Calu3 (cell line): ENCODE results near the gene ZYX. TPM values are rescaled to one million over a fixed set of nuclear protein-coding genes. Genes with fewer than 3 reads are reported as not detected.

Experiments used
- BruUV-seq: library from RNA; stranded (reverse); fragments of 400-500 nt; replicated peaks from 2 replicates; lab custom pipeline; 2021; lab: Mats Ljungman, UMichigan
- CTCF ChIA-PET: fragments of 300-600 bp; sonication (Branson Sonifier 250); formaldehyde crosslinking; loops from one replicate; lab custom pipeline; 2022; ENCODE audit warnings: antibody characterized with exemption; lab: Charles Lee
- DNase-seq: peaks from one replicate; pipeline ENCODE4 v3.0.0; 2022
- H3K27ac Mint-ChIP-seq: one replicate; pipeline ENCODE4 v1.8.0; 2022; ENCODE audit warnings: mixed read lengths; ENCODE audit not compliant: unreplicated experiment
- H3K27me3 Mint-ChIP-seq: one replicate; pipeline ENCODE4 v1.8.0; 2022; ENCODE audit warnings: mixed read lengths; ENCODE audit not compliant: unreplicated experiment
- H3K36me3 Mint-ChIP-seq: one replicate; pipeline ENCODE4 v1.8.0; 2022; ENCODE audit warnings: mild to moderate bottlenecking, moderate library complexity, mixed read lengths; ENCODE audit not compliant: insufficient read depth, unreplicated experiment
- H3K4me1 Mint-ChIP-seq: one replicate; pipeline ENCODE4 v1.8.0; 2022; ENCODE audit warnings: mild to moderate bottlenecking, low read depth, mixed read lengths; ENCODE audit not compliant: unreplicated experiment
- H3K4me3 Mint-ChIP-seq: one replicate; pipeline ENCODE4 v1.8.0; 2022; ENCODE audit warnings: mild to moderate bottlenecking, low read depth, moderate library complexity, mixed read lengths; ENCODE audit not compliant: unreplicated experiment
- H3K9me3 Mint-ChIP-seq: one replicate; pipeline ENCODE4 v1.8.0; 2022; ENCODE audit warnings: low read depth, mixed read lengths; ENCODE audit not compliant: unreplicated experiment
- CTCF ChIP-seq: fragments of 200-600 bp; IDR thresholded peaks from one replicate; pipeline ENCODE4 v1.8.0; 2022; ENCODE audit warnings: antibody characterized with exemption; ENCODE audit not compliant: unreplicated experiment
- intact Hi-C: fragments of 100-400 bp; cut with micrococcal nuclease; formaldehyde crosslinking; loops from one replicate; pipeline ENCODE4 v1.10.0; 2022; ENCODE audit not compliant: unreplicated experiment
- total RNA-seq: library from RNA; stranded (reverse); gene quantifications from 2 replicates; pipeline ENCODE4 v1.2.3, GENCODE V29; 2022

The ZYX gene
- total RNA-seq, 1 experiment from 2014 or later, result 114 TPM

GRCh38 chr7:143354965-143355364 lies 26.2 kb upstream of the ZYX start:
- Mint-ChIP-seq H3K27ac (no peak overlapping the region), H3K9me3 (no peaks in the 10 kb centered on the region), H3K27me3 (peaks cover 71% of the 10 kb centered on the region), H3K4me3 (no peak overlapping the region), H3K4me1 (no peaks in the 10 kb centered on the region), H3K36me3 (no peaks in the 10 kb centered on the region)
- BruUV-seq, result no TSS peak
- intact Hi-C loops, result no loop called here
- CTCF ChIA-PET, result interaction anchor here (1.1 to 1.4 kb wide), 2 partner anchors 10 to 33 kb away, joined by 3 to 5 read pairs; no protein-coding TSS in a partner anchor
- DNase-seq, result no peak
- TF ChIP-seq CTCF, result no peak

- Mint-ChIP-seq H3K36me3 (no peaks in the 10 kb centered on the region), H3K27ac (no peak overlapping the region), H3K4me1 (peaks cover 6% of the 10 kb centered on the region), H3K9me3 (no peaks in the 10 kb centered on the region), H3K27me3 (peaks cover 74% of the 10 kb centered on the region), H3K4me3 (no peak overlapping the region)
- CTCF ChIA-PET, result interaction anchor here (1.1 to 1.4 kb wide), 2 partner anchors 10 to 32 kb away, joined by 3 to 5 read pairs; no protein-coding TSS in a partner anchor
- no peak for TF ChIP-seq CTCF
- BruUV-seq, result no TSS peak
- DNase-seq, result no peak
- intact Hi-C loops, result no loop called here
These were observed 25.4 kb upstream of the ZYX start for GRCh38 chr7:143355450-143356385.

GRCh38 chr7:143356414-143357050 lies 24.6 kb upstream of the ZYX start:
- H3K4me1 Mint-ChIP-seq, result peaks cover 11% of the 10 kb centered on the region
- peaks cover 2% of the 10 kb centered on the region for H3K36me3 Mint-ChIP-seq
- TF ChIP-seq CTCF, result no peak
- CTCF ChIA-PET, result no interaction called here
- no peak overlapping the region for H3K27ac Mint-ChIP-seq
- no peaks in the 10 kb centered on the region for H3K9me3 Mint-ChIP-seq
- intact Hi-C loops, result no loop called here
- no TSS peak for BruUV-seq
- H3K27me3 Mint-ChIP-seq, result peaks cover 82% of the 10 kb centered on the region
- no peak for DNase-seq
- H3K4me3 Mint-ChIP-seq, result no peak overlapping the region

GRCh38 chr7:143358626-143359025 lies 22.5 kb upstream of the ZYX start:
- Mint-ChIP-seq H3K9me3 (no peaks in the 10 kb centered on the region), H3K4me3 (no peak overlapping the region), H3K4me1 (peaks cover 11% of the 10 kb centered on the region), H3K36me3 (peaks cover 11% of the 10 kb centered on the region), H3K27me3 (peaks cover 83% of the 10 kb centered on the region), H3K27ac (no peak overlapping the region)
- CTCF ChIA-PET, result no interaction called here
- DNase-seq, result no peak
- BruUV-seq, result no TSS peak
- no peak for TF ChIP-seq CTCF
- intact Hi-C loops, result no loop called here
